NCI-H446 (cell line): ENCODE data around the gene OIP5.
"Not testable (repeated sequence)": the region's sequence is repeated elsewhere in the genome, so short reads cannot be mapped to it uniquely, and the experiment has no call there.

Experiments used
- DNase-seq, 2 experiments: peaks; one replicate each; lab custom pipeline; 2025; lab: John Stamatoyannopoulos, UW

The OIP5 gene

DNA sequence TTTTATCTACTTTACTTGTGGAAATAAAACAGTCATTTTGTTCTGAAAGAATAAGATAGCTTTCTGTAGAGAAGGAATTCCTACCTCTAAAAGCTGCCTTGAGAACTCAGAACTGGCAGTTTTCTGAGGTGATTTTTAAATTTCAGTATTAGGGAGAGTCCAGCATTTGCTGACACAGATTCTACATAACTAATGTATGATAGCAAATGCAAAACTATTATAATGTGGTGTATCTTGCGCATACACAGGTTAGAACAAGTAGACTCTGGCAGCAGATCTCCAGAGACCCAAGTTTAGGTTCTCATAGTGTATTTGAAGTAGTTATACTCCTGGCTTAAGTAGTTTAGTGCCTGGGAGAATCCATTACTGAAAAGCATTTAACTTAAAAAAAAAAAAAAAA lies 30.8 kb downstream of the OIP5 start:
- DNase-seq, result no peak

DNA sequence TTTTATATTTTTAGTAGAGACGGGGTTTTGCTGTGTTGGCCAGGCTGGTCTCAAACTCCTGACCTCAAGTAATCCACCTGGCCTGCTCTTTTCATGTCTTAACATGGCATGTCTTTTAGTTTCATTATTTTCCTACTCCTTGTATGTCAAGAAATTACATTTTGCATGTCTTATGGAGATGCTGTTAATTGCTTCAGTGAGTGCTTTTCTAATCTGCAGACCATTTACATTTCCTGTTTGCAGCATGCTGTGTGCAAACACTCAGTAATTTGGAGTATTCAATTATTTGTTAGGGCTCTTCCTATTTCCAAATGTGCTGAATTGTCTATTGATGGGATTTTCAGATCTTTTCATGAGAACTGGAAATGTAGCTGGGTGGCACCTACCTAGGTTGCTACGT lies 31.3 kb downstream of the OIP5 start:
- not testable (repeated sequence) for DNase-seq

DNA sequence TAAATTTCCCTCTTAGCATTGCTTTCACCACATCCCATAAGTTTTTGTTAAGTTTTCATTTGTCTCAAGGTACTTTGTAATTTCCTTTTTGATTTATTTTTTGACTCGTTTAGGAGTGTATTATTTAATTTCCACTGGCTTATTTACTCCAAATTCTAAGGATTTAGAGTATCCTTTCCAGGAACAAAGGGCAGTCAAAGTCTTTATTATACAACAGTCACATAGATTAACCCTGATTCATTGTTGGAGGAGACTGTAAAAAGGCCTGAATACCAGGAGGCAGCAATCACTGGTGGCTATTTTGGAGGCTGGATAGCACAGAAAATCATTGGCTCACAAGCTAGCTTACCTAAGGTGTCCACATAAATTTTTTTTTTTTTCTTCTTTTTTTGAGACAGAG lies 39.9 kb downstream of the OIP5 start:
- no peak for DNase-seq

DNA sequence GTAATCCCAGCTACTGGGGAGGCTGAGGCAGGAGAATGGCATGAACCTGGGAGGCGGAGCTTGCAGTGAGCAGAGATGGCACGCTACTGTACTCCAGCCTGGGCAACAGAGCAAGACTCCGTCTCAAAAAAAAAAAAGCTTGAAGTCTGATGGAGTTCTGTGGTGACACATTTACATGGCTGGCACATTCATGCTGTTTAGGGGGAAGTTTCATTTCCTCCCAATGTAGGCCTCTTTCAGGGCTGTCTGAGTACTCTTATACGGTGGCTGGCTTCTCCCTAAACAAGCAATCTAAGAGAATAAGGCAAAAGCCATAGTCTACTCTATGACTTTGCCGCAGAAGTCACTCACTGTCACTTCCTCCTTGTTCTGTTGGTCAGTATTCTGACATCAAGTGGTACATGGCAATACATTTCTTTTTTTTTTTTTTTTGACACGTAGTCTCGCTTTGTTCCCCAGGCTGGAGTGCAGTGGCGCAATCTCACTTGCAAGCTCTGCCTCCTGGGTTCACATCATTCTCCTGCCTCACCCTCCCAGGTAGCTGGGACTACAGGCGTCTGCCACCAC lies 41.2 kb downstream of the OIP5 start:
- no peak for DNase-seq

DNA sequence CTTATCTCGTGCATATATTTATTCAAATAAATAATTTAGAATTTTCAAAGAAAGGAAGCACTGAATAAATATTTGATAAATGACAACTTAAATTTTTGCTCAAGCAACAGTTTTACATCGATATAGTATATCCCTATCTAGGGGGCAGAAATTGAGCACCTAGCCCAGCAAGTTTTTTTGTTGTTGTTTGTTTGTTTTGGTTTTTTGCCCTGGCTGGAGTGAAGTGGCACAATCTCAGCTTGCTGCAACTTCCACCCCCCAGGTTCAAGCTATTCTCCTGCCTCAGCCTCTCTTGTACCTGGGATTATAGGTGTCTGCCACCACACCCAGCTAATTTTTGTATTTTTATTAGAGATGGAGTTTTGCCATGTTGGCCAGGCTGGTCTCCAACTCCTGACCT lies 42.4 kb downstream of the OIP5 start:
- DNase-seq, result no peak

DNA sequence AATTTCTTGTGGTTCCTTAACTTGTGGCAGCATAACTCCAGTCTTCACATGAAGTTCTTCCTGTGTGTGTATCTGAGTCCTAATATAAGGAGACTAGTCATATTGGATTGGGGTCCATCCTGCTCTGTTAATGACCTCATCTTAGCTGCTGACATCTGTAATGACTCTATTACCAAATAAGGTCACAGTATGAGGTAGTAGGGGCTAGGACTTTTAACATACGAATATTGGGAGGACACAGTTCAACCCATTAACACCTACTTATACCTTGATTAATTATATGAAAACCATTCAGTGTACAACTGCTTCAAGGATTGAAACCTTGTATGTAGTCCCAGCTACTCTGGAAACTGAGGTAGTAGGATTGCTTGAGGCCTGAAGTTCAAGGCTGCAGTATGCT lies 43.9 kb downstream of the OIP5 start:
- no peak for DNase-seq

DNA sequence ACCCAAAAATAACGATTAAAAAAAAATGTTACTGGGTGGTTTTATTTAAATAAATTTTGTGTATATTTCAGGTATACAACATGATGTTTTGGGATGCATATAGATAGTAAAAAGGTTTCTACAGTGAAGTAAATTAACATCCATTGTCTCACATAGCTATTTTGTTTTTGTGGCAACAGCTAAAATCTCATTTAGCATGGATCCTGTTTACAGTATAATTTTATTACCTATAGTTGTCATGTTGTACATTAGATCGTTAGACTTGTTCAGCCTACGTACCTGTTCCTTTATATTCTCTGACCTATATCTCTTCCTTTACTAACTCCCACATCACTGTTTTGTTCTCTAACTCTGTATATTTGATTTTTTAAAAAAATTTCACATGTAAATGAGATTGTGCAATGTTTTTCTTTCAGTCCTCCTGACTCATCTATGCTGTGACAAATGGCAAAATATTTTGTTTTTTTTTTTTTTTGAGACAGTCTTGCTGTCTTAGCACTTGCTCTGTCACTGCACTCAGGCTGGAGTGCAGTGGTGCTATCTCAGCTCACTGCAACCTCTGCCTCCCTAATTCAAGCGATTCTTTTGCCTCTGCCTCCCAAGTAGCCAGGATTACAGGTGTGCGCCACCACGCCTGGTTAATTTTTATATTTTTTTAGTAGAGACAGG lies 45.6 kb downstream of the OIP5 start:
- no peak for DNase-seq

DNA sequence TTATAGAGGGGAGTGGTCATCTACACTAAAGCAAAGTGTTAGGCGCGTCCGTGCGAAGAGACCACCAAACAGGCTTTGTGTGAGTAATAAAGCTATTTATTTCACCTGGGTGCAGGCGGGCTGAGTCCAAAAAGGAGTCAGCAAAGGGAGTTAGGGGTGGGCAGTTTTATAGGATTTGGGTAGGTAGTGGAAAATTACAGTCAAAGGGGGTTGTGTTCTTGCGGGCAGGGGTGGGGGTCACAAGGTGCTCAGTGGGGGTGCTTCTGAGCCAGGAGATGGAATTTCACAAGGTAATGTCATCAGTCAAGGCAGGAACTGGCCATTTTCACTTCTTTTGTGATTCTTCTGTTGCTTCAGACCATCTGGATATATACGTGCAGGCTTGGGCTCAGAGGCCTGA lies 47.1 kb downstream of the OIP5 start:
- DNase-seq, result no peak

DNA sequence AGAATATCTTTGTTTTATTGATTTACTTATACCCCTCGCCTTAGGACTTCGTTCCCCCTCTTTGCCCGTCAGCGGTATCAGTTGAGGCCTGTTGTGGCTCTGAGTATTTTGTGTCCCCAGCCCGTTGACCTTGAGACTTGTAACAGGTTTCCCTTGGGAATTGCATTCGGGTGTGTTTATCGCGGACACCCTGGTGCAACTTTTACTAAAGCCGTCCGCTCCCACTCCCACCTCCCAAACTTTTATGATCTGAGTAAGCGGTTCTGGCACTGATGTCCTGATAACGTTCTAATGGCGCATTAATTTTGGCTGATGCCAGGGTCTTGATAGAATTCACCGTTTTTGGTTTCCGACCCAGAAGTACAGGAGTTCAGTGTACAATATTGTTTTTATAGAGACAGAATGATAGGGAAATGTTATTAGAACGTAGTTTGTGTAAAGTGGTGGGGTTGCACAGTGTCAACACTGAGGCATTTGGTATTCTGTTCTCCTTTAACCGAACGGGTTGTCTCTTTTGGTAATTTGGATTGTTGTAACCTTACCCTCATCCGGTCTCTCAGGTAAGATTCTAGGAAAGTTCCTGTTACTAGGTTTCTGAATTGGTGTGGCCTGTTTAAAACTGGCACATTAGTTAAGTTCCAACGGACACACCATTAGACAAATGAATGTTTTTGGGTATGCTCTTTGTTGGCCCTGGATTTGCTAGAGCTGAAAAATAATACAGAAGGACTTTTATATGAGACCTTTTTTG lies 47.8 kb downstream of the OIP5 start:
- DNase-seq, result peak in 1 of 2 experiments; percentile 3

DNA sequence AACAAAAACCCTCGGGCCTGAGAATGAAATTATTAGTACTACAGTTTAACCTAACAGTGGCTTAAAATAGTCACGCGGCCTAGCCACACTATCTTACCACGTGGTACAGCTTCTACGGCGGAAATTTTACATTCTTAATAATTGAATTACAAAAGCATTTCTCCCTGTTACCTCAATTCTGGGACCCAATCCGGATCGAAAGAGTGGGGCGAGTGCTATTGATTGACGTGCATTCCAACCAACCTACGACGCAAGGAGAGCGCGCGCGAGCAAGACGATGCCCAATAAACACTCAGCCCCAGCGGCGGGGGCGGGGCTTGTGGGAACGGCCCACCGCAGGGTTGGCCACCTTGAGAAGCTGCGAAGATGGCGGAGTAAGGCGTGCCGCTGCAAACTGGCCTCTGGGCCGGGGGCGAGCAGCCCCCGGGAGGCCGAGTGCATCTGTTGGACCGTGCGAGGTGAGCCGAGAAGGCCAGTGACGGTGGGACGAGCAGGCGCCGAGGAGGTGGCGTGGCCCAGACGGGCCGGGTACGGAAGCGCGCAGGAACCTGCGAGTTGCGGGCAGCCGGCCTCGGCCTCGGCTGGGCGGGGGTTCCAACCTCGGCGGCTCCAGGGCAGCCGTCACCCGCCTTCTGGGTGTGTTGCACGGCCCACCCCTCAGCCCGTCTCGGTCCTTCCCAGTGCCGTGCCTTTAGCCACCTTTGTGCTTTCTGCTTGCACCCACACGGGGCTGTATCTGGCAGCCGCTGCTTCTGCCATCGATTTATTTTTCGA lies 48.6 kb downstream of the OIP5 start:
- DNase-seq, result peak; percentile 92 to 98

DNA sequence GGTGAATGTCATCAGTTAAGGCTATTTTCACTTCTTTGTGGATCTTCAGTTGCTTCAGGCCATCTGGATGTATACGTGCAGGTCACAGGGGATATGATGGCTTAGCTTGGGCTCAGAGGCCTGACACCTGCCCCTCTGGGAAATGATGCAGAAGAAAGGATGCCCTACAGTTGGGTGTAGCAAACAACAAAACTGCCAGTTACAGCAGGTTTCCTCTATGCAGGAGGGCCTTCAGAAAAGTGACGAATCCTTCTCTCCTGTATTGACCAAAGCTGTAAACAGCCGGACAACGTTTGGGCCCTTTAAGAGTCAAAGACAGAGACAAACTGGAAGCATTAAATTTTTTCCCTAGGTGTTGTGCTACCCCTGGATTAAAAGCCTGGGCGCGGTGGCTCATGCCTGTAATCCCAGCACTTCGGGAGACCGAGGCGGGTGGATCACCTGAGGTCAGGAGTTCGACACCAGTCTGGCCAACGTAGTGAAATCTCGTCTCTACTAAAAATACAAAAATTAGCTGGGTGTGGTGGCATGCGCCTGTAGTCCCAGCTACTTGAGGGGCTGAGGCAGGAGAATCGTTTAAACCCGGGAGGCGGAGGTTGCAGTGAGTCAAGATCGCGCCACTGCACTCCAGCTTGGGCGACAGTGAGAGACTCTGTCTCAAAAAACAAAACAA lies 49.3 kb downstream of the OIP5 start:
- not testable (repeated sequence) for DNase-seq

DNA sequence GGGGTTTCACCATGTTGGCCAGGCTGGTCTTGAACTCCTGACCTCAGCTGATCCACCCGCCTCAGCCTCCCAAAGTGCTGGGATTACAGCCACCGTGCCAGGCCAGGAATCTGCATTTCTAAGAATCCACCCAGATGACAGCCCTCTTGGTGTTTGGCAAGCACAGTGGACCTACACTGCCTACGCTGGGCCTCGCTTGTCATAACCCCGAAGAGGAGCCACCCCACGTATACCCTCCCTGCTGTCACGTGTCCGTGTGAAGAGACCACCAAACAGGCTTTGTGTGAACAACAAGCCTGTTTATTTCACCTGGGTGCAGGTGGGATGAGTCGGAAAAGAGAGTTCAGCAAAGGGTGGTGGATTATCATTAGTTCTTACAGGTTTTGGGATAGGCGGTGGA lies 50.0 kb downstream of the OIP5 start:
- not testable (repeated sequence) for DNase-seq

DNA sequence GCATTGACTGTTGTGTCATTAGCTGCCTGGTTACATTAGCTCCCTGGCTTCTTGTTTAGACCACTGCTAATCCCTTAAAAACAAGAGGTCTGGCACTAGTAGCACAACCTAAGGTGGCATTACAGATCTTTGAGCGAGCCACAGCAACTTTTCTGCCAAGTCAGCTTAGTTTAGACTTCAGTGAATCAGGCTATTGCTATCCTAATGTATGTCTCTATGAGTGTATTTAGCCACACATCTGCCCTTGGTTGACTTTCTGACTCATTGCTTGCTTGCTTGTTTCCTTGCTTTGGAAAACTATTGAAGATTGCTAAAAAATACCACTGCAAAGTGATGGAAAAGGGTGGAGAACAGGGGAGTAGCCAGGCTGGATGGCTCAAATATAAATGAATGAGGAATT lies 51.2 kb downstream of the OIP5 start:
- DNase-seq, result no peak

DNA sequence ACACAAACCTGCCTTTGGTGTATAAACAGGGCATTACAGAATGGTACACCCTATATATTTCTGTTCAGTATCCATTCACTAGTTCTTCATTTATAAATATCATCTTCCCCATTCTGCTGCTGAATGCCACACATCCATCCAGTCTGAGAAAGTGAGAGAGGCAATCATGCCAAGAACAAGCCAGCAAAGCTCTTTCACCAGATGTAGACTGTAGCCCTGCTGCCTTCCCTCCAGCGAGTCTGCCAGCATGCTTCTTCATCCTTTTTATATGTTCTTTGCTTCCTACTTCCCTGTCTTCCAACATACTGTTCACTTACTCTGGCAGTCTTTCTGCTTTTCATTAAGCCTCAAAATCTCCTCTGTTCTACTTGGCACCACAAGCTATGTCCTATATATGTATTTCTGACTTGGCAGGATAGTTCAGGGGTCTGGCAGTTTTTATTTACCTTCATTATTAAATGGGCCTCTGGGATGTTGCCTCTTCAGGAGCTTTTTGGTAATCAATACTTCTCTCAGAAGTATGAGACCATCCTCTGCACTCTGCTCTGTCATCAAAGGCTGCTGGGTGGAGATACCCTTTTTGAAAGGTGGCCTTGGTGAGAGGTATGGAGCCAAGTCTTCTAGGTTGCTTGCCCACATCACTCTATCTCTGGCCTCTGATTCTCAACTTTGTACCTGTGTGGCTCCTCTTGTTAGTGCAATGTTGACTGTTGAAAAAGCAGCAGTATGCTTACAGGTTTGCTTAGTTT lies 52.7 kb downstream of the OIP5 start:
- DNase-seq, result no peak

DNA sequence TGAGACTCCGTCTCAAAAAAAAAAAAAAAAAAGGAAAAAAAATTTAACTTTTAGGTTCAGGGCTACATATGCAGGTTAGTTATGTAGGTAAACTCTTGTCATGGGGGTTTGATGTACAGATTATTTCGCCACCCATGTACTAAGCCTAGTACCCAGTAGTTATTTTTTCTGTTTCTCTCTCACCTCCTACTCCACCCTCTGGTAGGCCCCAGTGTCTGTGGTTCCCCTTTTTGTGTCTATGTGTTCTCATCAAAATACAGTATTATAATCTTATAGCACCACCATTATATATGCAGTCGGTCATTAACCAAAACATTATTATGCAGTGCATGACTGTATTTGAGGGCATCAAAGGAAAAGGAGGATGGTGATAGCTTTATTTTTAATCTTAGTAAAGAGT lies 54.1 kb downstream of the OIP5 start:
- no peak for DNase-seq

DNA sequence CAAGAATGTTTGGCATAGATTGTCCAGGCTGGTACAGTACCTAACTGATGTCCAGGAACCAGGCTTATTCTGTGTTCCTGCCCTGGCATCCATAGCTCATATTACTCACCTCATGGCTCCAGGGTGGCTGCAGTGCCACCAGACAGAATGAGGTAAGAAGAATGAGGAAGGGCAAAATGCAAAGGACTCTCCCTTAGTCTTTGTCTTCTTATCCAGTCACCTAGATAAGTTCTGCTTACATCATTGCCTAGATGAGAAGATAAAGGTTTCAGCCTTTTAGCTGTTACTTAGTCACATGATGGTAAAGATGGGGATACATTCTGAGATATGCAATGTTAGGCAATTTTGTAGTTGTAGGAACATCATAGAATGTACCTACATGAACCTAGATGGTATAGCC lies 55.6 kb downstream of the OIP5 start:
- no peak for DNase-seq

DNA sequence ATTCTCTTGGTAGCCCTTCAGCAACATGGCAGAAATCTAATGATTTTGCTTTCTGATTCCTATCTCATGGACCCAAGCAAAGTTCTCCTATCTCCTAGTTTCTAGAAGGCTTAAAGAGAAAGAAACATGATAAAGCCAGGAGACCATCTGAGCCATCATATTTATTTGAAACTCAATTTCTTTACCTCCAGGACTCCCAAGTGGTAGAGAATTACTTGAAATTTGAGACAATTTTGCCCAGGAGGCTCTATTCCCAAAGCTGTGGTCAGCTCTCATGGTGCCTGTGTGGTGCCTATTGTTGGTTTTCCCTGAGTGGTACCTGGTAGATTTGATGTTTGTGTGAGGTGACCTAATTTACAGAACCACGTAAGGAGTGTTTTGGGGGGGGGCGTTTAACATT lies 62.5 kb downstream of the OIP5 start:
- DNase-seq, result no peak

DNA sequence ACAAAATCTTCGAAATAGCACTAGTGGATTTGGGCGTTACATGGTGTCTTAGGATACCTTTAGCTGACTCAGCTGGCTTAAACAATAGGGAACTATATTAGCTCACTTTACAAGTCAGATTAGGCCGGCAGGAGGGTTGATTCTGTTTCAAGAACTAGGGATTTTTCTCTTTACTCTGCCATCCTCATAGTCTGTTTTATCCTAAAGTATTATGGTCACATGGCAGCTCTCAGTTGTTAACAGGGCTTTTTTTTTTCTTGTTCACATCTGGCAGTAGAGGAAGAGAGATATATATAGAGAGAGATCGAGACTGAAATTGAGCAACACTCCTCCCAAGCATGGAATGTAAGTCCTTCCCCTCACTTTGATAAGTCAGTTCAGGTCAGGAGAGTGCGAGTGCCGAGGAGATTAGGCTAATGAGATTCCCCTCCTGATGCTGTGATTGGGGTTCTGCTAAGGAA lies 68.5 kb downstream of the OIP5 start:
- no peak for DNase-seq

DNA sequence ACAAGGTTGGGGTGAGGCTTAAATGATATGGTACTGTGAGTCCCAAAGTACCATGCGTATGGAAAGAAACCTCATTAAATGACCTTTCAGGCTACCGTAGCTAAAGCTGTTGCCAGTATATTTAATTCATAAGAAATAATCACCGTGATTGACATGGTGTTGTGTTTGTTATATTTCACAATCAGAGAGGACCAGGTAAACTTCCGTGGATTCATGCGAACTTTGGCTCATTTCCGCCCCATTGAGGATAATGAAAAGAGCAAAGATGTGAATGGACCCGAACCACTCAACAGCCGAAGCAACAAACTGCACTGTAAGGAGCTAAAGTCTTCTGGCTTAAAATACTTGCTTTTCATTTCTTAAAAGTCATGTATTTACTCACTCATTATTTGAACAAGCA lies 69.8 kb downstream of the OIP5 start:
- DNase-seq, result no peak

DNA sequence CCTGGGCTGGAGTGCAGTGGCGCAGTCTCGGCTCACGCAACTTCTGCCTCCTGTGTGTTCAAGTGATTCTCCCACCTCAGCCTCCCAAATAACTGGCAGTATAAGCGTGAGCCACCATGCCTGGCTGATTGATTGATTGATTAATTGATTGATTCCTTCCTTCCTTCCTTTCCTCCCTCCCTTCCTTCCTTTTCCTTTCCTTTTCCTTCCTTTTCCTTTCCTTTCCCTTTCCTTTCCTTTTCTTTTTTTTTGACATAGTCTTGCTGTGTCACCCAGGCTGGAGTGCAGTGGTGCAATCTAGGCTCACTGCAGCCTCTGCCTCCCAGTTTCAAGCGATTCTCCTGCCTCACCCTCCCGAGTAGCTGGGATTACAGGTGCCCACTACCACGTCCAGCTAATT lies 71.5 kb downstream of the OIP5 start:
- DNase-seq, result not testable (repeated sequence)

DNA sequence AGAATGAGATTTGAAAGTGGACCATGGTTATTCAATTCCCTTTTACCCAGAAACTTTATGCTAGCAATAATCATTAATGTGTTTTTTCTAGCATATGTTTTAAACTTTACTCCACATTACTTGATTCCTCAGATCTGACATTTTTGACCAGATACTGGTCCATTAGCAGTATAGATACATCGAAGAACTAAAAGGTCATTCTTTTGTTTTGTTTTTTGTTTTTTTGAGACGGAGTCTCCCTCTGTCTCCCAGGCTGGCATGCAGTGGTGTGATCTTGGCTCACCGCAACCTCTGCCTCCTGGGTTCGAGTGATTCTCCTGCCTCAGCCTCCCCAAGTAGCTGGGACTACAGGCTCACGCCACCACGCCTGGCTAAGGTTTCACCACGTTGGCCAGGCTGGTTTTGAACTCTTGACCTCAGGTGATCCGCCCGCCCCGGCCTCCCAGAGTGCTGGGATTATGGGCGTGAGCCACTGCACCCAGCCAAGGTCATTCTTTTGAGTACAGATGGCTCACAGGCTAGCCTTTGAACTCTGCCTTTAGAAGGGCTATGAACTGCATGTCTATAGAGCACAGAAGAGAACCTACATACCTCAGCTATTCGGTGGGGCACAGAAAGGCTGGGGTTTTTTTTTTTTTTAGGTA lies 72.7 kb downstream of the OIP5 start:
- DNase-seq, result no peak
